ENCODE data around the gene UNC79. TPM values are rescaled to one million over a fixed set of nuclear protein-coding genes. Genes with fewer than 3 reads are reported as not detected.
"Not testable (repeated sequence)": the region's sequence is repeated elsewhere in the genome, so short reads cannot be mapped to it uniquely, and the experiment has no call there.

UNC79 gene
- total RNA-seq, 1 donor from 2014 or later: 0.09 TPM

DNA sequence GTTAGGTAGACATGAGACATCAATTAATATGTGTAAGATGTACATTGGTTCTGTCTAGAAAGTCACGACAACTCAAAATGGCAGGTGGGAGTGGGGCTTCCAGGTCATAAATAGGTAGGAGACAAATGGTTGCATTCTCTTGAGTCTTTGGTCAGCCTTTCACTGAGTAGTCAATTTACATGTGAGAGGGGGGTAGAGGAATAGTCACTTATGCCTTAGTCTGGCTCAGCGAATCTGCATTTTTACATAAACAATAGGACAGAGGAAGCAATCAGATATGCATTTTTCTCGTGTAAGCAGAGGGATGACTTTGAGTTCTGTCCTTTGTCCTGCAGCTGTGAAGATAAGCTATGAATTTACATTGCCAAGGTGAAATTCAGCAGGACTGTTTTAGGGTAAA is 27.8 kb upstream of the UNC79 start:
- intact Hi-C loops (cut with DNase I): no loop called here
- DNase-seq: no peak
- ATAC-seq: no peak
- H3K36me3 ChIP-seq: no peaks in the 10 kb centered on the region
- TF ChIP-seq, protein P1, sequence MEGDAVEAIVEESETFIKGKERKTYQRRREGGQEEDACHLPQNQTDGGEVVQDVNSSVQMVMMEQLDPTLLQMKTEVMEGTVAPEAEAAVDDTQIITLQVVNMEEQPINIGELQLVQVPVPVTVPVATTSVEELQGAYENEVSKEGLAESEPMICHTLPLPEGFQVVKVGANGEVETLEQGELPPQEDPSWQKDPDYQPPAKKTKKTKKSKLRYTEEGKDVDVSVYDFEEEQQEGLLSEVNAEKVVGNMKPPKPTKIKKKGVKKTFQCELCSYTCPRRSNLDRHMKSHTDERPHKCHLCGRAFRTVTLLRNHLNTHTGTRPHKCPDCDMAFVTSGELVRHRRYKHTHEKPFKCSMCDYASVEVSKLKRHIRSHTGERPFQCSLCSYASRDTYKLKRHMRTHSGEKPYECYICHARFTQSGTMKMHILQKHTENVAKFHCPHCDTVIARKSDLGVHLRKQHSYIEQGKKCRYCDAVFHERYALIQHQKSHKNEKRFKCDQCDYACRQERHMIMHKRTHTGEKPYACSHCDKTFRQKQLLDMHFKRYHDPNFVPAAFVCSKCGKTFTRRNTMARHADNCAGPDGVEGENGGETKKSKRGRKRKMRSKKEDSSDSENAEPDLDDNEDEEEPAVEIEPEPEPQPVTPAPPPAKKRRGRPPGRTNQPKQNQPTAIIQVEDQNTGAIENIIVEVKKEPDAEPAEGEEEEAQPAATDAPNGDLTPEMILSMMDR (IDR thresholded peaks at IDR 0.05): no peak
- H3K27ac ChIP-seq: no peak overlapping the region
- H3K4me1 ChIP-seq: no peaks in the 10 kb centered on the region
- H3K27me3 ChIP-seq: no peaks in the 10 kb centered on the region
- no peak overlapping the region for H3K4me3 ChIP-seq
- no peaks in the 10 kb centered on the region for H3K9me3 ChIP-seq

DNA sequence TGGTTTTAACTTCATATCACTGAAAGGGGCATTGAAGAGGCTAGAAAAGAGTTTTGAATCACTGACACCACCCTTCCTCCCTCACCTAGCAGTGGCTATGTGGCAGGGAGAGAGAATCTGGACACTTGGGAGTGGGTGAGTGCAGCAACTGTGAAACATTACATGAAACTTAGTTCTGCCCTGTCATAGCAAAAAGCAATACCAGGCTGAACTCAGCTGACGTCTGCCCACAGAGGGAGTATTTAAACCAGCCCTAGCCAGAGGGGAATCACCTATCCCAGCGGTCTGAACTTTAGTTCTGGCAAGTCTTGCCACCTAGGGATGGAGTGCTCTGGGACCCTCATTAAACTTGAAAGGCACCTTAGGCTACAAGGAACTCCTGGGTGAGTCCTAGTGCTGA is 20.7 kb upstream of the UNC79 start:
- TF ChIP-seq, protein P1 (IDR thresholded peaks at IDR 0.05): no peak
- H3K27ac ChIP-seq: no peak overlapping the region
- DNase-seq: no peak
- H3K4me3 ChIP-seq: no peak overlapping the region
- H3K4me1 ChIP-seq: no peaks in the 10 kb centered on the region
- H3K9me3 ChIP-seq: peaks cover 8% of the 10 kb centered on the region
- intact Hi-C loops (cut with DNase I): no loop called here
- no peak for ATAC-seq
- no peaks in the 10 kb centered on the region for H3K27me3 ChIP-seq
- no peaks in the 10 kb centered on the region for H3K36me3 ChIP-seq

DNA sequence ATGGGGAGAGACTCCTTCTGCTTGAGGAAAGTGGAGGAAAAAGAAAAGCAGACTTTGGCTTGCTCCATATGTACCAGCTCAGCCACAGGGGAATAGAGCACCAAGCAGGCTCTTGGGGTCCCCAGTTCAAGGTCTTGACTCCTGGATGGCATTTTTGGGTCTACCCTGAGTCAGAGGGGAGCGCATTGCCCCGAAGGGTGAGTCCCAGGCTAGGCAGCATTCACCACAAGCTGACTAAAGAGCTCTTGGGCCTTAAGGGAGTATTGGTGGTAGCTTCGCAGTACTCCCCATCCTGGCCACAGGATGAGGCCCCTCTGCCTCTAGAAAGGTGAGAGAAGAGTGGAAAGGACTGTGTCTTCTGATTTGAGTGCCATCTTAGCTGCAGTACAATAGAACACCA is 19.8 kb upstream of the UNC79 start:
- no peak for ATAC-seq
- intact Hi-C loops (cut with DNase I): no loop called here
- Histone ChIP-seq H3K4me3 (no peak overlapping the region), H3K27ac (no peak overlapping the region), H3K27me3 (no peaks in the 10 kb centered on the region), H3K9me3 (peaks cover 8% of the 10 kb centered on the region), H3K4me1 (no peaks in the 10 kb centered on the region), H3K36me3 (no peaks in the 10 kb centered on the region)
- TF ChIP-seq, protein P1 (IDR thresholded peaks at IDR 0.05): no peak
- no peak for DNase-seq

DNA sequence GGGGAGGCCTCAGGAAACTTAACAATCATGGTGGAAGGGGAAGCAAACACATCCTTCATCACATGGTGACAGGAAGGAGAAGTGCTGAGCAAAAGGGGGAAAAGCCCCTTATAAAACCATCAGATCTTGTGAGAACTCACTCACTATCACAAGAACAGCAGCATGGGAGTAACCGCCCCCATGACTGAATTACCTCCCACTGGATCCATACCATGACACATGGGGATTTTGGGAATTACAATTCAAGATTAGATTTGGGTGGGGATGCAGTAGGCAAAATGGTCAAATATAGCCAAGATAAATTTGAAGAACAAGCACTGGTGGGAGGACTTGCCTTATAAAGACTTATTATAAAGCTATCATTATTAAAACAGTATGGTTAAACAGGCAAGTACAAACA is 5.6 kb upstream of the UNC79 start:
- H3K9me3 ChIP-seq; DNase-seq; ATAC-seq; H3K4me3 ChIP-seq; intact Hi-C loops (cut with DNase I); H3K27ac ChIP-seq; H3K4me1 ChIP-seq; H3K36me3 ChIP-seq: not testable (repeated sequence)
- H3K27me3 ChIP-seq: peaks cover 20% of the 10 kb centered on the region

DNA sequence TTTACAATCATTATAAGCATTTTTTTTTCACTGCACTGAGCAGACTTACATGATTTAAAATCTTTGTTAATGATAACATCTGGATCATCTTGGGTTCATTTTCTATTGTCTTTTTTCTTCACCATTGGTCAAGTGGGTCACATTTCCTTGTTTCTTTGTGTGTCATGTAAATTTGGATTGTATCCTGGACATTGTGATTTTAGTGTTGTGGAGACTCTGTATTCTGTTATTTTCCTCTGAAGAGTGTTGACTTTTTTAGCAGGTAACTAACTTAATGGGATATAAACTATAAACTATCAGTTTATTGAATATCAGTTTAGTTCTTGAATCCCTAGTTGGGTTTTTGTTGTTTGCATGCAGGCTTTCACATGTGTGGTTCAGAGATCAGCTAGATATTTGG is 4.0 kb upstream of the UNC79 start:
- H3K9me3 ChIP-seq: peaks cover 6% of the 10 kb centered on the region
- H3K4me3 ChIP-seq: no peak overlapping the region
- ATAC-seq: no peak
- intact Hi-C loops (cut with DNase I): no loop called here
- no peak overlapping the region for H3K27ac ChIP-seq
- H3K36me3 ChIP-seq: no peaks in the 10 kb centered on the region
- DNase-seq: no peak
- peaks cover 32% of the 10 kb centered on the region for H3K27me3 ChIP-seq
- H3K4me1 ChIP-seq: no peaks in the 10 kb centered on the region
- TF ChIP-seq, protein P1 (IDR thresholded peaks at IDR 0.05): no peak

DNA sequence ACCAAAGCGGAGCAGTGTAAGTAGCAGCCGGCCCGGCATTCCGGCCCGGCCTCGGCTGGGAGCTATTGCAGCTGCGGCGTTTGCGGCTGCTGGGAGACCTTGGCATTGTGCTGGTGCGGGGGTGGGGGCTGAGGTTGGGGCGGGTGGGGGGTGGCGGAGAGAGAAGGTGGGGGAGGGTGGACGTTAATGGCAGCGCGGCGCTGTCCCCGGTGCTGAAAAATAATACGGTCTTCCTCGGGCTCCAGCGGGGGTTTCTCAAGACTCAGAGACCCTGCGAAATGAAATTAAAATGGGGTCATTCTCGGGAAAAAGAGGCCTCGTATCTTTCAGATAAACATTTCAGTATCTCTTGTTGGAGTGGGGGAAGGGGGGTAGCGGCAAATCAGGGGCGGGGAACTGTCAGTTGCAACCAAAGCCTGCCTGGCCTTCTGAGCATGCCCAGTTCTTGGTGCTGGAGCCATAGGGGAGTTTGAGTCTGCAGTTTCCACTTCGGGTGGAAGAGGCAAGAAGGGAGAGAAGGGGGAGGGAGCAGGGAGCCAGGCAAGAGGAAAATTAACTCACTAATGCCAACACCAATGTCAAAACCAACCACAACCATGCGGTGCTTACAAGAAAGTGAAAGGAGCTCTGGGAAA is 414 bp downstream of the UNC79 start:
- DNase-seq: no peak
- Histone ChIP-seq H3K36me3 (no peaks in the 10 kb centered on the region), H3K27me3 (peaks cover 45% of the 10 kb centered on the region)

More for the DNA sequence above, 414 bp downstream of the UNC79 start:
- no peak overlapping the region for H3K4me3 ChIP-seq
- no peaks in the 10 kb centered on the region for H3K4me1 ChIP-seq
- H3K27ac ChIP-seq: no peak overlapping the region
- TF ChIP-seq, protein P1 (IDR thresholded peaks at IDR 0.05): no peak
- intact Hi-C loops (cut with DNase I): no loop called here
- no peak for ATAC-seq
- H3K9me3 ChIP-seq: peaks cover 6% of the 10 kb centered on the region
